ENCODE measurements around the gene DLX3.
A peak's percentile ranks its signal among the peaks of the same experiment; 100 is the strongest.

The DLX3 gene

DNA sequence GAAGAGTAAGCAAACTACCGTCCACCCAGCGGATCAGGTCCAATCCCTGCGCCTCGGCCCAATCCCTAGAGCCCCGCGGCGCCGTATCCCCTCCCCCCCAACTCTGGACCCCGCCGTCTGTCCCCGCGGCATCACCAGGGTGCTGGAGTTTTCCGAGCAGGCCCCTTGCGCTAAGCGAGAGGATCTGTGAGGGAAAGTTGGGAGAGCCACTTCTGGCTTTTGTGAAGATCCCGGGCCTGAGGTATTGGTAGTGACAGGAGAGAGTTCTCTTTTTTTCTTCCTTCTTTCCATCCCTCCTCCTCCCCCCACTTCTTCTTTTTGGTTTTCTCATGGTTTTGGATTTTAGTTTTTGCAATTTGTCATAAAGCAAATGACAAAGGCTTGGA, 29.5 kb downstream of the DLX3 start:
- H3K27me3 ChIP-seq (ENCODE audit: control insufficient read depth, insufficient read depth, low read length): peaks cover 60% of the 10 kb centered on the region

DNA sequence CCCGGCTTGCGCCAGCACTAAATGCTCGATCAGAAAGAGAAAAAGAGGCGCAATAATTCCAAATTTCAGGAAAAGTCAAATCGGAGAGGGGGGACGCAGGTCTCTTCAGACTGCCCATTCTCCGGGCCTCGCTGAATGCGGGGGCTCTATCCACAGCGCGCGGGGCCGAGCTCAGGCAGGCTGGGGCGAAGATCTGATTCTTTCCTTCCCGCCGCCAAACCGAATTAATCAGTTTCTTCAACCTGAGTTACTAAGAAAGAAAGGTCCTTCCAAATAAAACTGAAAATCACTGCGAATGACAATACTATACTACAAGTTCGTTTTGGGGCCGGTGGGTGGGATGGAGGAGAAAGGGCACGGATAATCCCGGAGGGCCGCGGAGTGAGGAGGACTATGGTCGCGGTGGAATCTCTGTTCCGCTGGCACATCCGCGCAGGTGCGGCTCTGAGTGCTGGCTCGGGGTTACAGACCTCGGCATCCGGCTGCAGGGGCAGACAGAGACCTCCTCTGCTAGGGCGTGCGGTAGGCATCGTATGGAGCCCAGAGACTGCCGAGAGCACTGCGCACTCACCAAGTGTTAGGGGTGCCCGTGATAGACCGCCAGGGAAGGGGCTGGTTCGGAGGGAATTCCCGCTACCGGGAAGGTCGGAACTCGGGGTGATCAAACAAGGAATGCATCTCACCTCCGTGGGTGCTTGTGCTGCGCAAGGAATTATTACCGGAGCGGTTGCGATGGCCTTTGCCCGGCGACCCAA, 30.1 kb downstream of the DLX3 start:
- H3K4me1 ChIP-seq (ENCODE audit: control insufficient read depth, insufficient read depth, low read length): no peaks in the 10 kb centered on the region
- no peak overlapping the region for H3K9ac ChIP-seq (ENCODE audit: low read length)
- H3K4me3 ChIP-seq (ENCODE audit: low read length): no peak overlapping the region
- H3K27ac ChIP-seq (ENCODE audit: low read depth, low read length): no peak overlapping the region
- H3K36me3 ChIP-seq (ENCODE audit: control insufficient read depth, insufficient read depth, low read length): no peaks in the 10 kb centered on the region
- peaks cover 54% of the 10 kb centered on the region for H3K27me3 ChIP-seq (ENCODE audit: control insufficient read depth, insufficient read depth, low read length)

More for the DNA sequence above, 29.5 kb downstream of the DLX3 start:
- Histone ChIP-seq H3K27ac (ENCODE audit: low read depth, low read length) (no peak overlapping the region), H3K36me3 (ENCODE audit: control insufficient read depth, insufficient read depth, low read length) (no peaks in the 10 kb centered on the region), H3K9ac (ENCODE audit: low read length) (no peak overlapping the region), H3K4me1 (ENCODE audit: control insufficient read depth, insufficient read depth, low read length) (no peaks in the 10 kb centered on the region), H3K4me3 (ENCODE audit: low read length) (no peak overlapping the region)

DNA sequence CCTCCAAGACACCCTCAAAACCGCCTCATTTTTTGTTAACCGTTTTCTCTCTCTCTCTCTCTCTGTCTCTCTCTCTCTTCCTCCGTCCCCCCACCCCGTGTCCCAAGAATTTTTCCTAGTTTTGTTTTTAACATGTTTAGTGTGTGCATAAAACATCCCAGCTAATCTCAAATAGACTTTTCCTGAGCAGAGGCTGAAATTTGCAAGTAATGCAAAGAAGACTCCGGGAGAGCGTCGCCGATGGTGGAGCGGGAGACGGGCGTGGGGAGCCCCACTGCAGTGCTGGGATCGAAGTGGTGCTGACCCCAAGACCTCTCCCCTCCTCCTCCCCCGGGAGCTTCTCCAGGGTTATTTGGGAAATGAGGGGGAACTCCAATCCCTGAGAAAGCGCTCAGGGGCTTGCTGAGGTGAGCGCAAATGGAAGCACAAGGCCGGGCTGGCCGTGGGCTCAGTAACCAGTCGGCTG, 30.7 kb downstream of the DLX3 start:
- Histone ChIP-seq H3K9ac (ENCODE audit: low read length) (no peak overlapping the region), H3K4me1 (ENCODE audit: control insufficient read depth, insufficient read depth, low read length) (no peaks in the 10 kb centered on the region), H3K4me3 (ENCODE audit: low read length) (peak overlapping the region; percentile 13), H3K36me3 (ENCODE audit: control insufficient read depth, insufficient read depth, low read length) (no peaks in the 10 kb centered on the region), H3K27ac (ENCODE audit: low read depth, low read length) (no peak overlapping the region), H3K27me3 (ENCODE audit: control insufficient read depth, insufficient read depth, low read length) (peaks cover 50% of the 10 kb centered on the region)

DNA sequence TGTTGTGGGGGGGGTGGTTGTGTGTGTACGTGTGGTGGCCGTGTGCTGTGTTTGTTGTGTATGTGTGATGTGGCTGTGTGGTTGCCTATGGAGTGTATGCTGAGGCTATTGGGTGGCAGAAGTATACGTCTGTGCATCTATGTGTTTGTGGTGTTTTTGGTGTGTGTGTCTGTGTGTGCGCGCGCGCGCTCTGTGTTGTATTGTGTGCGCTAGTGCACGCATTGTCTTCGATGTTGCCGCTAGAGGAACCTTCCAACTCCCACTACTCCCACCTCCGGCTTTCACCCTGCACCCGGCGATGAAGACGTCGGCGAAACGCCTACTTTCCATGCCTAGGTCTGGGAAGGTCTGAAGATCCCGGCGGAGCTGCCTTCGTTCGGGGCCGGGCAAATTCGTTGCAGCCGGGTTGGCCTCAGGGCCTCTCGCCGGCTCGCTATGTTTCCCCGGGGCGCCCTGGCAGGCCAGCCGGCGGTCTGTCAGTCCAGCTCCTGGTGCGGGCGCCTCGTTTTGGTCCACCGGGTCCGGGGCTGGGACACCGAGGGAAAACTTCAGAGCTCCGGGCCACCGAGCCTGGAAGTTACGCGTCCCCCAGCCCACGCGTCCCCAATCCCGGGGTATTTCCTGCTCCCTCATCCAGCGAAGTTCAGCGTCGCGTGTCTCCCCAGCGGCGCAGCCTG, 31.3 kb downstream of the DLX3 start:
- H3K4me1 ChIP-seq (ENCODE audit: control insufficient read depth, insufficient read depth, low read length): no peaks in the 10 kb centered on the region
- peaks cover 46% of the 10 kb centered on the region for H3K27me3 ChIP-seq (ENCODE audit: control insufficient read depth, insufficient read depth, low read length)
- no peak overlapping the region for H3K27ac ChIP-seq (ENCODE audit: low read depth, low read length)
- peak overlapping the region; percentile 13 for H3K4me3 ChIP-seq (ENCODE audit: low read length)
- no peak overlapping the region for H3K9ac ChIP-seq (ENCODE audit: low read length)
- no peaks in the 10 kb centered on the region for H3K36me3 ChIP-seq (ENCODE audit: control insufficient read depth, insufficient read depth, low read length)

DNA sequence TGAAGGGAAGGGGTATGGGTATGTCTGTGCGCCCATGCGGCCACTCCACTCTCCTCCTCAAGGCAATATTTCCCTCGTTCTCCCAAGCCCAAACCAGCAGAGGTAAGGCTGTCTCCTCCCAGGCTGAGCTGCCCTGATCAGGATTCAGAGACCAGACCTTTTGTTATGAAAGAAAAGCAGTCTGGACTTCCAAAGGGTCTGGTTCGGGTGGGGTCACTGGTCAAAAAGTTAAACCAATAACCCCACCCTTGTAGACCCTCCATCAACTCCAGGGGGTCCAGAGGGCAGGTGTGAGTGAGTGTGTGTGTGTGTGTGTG, 31.8 kb downstream of the DLX3 start:
- Histone ChIP-seq H3K9ac (ENCODE audit: low read length) (no peak overlapping the region), H3K27ac (ENCODE audit: low read depth, low read length) (no peak overlapping the region), H3K4me3 (ENCODE audit: low read length) (no peak overlapping the region), H3K4me1 (ENCODE audit: control insufficient read depth, insufficient read depth, low read length) (no peaks in the 10 kb centered on the region), H3K36me3 (ENCODE audit: control insufficient read depth, insufficient read depth, low read length) (no peaks in the 10 kb centered on the region), H3K27me3 (ENCODE audit: control insufficient read depth, insufficient read depth, low read length) (peaks cover 43% of the 10 kb centered on the region)

DNA sequence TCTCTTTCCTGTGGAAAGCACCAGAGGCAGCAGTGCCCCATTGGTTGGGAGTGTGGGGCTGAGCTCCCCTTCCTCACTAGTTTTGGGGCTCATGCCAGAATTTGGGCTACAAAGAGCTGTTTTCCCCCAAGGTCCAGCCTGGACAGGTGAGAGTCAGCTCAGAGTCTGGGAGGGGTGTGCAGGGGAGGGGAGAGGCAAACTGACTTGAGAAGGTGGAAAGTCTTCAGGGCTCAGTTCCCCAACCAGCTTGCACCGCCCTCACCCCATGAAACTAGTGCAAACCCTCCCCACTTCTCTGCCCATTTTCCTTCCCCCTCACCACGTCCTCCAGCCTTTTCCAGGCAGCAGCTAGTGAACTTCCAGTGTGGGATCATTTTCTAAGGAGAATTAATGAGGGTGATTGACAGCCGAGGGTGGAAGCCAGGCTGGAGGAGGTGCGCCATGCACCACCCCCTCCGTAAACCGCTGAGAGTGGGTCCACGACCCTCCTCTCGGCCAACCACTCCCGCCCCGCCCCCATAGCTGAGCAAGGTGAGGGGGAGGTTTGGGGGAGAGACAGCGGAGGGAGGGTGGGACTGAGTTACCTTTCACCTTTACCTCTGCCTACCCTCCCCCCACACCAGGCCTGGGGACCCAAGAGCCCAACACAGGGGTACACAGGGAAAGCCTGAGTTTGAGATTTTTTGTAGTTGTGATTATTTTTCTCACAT, 32.3 kb downstream of the DLX3 start:
- H3K9ac ChIP-seq (ENCODE audit: low read length): no peak overlapping the region
- no peaks in the 10 kb centered on the region for H3K36me3 ChIP-seq (ENCODE audit: control insufficient read depth, insufficient read depth, low read length)
- no peak overlapping the region for H3K27ac ChIP-seq (ENCODE audit: low read depth, low read length)
- H3K4me1 ChIP-seq (ENCODE audit: control insufficient read depth, insufficient read depth, low read length): no peaks in the 10 kb centered on the region
- H3K4me3 ChIP-seq (ENCODE audit: low read length): no peak overlapping the region
- H3K27me3 ChIP-seq (ENCODE audit: control insufficient read depth, insufficient read depth, low read length): peaks cover 39% of the 10 kb centered on the region

DNA sequence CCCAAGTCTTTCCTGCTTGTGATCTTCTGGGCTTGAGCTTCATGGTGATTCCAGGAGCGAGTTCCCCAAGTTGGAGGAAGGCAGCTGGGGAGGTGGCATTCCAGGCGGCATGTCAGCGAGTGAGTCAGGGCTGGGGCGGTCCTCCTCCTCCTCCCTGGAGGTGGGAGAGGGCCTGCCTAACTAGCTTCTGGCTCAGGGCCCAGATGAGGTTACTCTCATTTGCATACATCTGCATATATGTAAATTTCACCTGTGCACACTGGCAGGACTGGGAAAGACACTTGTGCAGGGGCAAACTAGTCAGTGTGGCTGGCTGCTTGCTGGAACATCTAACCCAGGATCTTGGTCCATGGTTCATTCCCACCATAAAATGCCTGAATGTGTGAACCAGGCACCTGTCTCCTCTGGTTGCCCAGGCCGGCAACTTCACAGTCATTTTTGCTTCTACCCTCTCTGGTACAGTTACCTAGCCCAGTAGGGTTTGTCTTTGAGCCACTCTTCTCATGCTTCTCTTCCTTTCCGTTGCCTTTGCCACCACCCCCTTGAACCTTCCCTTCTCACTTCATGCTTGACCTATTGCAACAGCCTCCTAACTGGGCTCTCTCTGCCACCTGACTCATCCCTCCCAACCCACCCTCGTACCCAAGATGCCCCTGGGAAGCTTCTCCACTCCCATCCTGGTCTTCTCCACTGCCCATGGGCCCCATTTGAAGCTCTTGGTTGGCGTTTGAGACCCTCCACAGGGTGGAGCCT, 35.7 kb downstream of the DLX3 start:
- Histone ChIP-seq H3K27me3 (ENCODE audit: control insufficient read depth, insufficient read depth, low read length) (peaks cover 20% of the 10 kb centered on the region), H3K36me3 (ENCODE audit: control insufficient read depth, insufficient read depth, low read length) (no peaks in the 10 kb centered on the region), H3K9ac (ENCODE audit: low read length) (no peak overlapping the region), H3K27ac (ENCODE audit: low read depth, low read length) (no peak overlapping the region), H3K4me1 (ENCODE audit: control insufficient read depth, insufficient read depth, low read length) (no peaks in the 10 kb centered on the region), H3K4me3 (ENCODE audit: low read length) (no peak overlapping the region)

DNA sequence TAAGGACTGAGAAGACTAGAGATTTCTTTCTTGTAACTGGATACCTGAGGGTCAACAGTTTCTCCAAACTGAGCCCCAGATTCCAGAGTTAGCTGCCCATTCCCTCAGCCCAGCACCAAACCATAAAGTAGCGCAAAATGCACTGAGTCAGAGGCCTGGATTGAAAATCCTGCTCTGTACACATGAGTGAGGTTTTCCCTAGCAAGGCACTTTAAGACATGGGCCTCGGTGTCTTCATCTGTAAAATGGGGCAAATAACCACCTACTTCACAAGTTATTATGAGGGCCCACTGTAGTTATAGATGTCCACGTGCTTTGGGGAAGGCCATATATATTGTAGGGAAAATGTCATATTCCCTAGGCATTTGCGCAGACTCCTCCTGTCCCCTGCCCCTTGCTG, 36.3 kb downstream of the DLX3 start:
- no peaks in the 10 kb centered on the region for H3K36me3 ChIP-seq (ENCODE audit: control insufficient read depth, insufficient read depth, low read length)
- H3K27ac ChIP-seq (ENCODE audit: low read depth, low read length): no peak overlapping the region
- no peak overlapping the region for H3K9ac ChIP-seq (ENCODE audit: low read length)
- no peaks in the 10 kb centered on the region for H3K4me1 ChIP-seq (ENCODE audit: control insufficient read depth, insufficient read depth, low read length)
- H3K4me3 ChIP-seq (ENCODE audit: low read length): no peak overlapping the region
- H3K27me3 ChIP-seq (ENCODE audit: control insufficient read depth, insufficient read depth, low read length): peaks cover 15% of the 10 kb centered on the region

DNA sequence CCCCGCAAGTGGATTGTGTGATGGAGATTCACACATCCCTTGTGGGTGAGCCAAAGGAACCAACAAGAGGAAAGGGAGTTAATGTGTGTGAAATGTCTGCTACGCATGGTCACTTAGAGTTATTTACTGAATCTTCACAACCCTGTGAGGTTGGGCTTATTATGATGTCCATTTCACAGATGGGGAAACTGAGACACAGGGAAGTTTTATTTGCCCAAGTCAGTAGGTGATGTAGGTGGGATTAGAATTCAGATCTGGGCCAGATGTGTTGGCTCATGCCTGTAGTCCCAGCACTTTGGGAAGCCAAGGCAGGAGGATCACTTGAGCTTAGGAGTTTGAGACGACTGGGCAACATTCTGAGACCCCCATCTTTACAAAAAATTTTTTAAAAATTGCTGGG, 37.7 kb downstream of the DLX3 start:
- H3K36me3 ChIP-seq (ENCODE audit: control insufficient read depth, insufficient read depth, low read length): no peaks in the 10 kb centered on the region

DNA sequence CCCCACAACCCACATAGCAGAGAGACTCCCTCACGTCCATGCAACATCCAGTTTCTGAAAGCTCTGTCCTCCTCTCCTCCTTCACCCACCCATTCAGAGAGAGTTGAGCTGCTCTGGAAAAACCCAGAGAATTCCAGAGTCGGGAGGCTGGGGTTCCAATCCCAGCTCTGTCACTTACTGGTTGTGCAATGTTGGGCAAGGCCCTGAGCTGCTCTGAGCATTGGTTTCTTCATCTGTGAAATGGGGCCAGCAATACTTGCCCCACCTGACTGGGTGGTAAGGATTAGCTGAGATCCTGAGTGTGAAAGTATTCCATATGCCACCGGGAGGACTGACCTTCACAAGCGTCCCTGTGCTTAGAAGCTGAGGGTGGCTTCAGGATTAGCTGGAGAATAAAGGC, 38.2 kb downstream of the DLX3 start:
- H3K27me3 ChIP-seq (ENCODE audit: control insufficient read depth, insufficient read depth, low read length): peaks cover 5% of the 10 kb centered on the region
- no peak overlapping the region for H3K9ac ChIP-seq (ENCODE audit: low read length)
- no peaks in the 10 kb centered on the region for H3K4me1 ChIP-seq (ENCODE audit: control insufficient read depth, insufficient read depth, low read length)
- no peak overlapping the region for H3K27ac ChIP-seq (ENCODE audit: low read depth, low read length)
- no peak overlapping the region for H3K4me3 ChIP-seq (ENCODE audit: low read length)
- H3K36me3 ChIP-seq (ENCODE audit: control insufficient read depth, insufficient read depth, low read length): no peaks in the 10 kb centered on the region

More for the DNA sequence above, 37.7 kb downstream of the DLX3 start:
- Histone ChIP-seq H3K9ac (ENCODE audit: low read length) (no peak overlapping the region), H3K4me1 (ENCODE audit: control insufficient read depth, insufficient read depth, low read length) (no peaks in the 10 kb centered on the region), H3K27ac (ENCODE audit: low read depth, low read length) (no peak overlapping the region), H3K4me3 (ENCODE audit: low read length) (no peak overlapping the region), H3K27me3 (ENCODE audit: control insufficient read depth, insufficient read depth, low read length) (peaks cover 2% of the 10 kb centered on the region)

DNA sequence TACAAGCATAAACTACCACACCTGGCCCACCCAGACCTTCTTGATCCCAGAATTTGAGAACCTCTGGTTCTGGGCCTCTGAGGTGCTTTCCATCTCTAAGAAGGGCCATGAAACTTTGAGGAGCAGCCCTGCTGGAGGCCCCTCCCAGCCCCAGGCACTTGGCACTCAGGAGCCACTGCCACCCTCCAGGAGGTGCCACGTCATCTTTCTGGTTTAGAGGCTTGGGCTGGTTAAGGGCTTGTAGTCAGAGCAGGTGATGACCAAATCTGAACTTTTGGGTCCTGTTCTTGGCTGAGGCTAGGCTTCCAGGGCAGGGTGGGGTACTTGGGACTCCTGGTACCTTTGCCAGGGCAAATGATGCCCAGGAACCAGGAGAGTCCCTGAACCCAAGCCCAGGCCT, 39.9 kb downstream of the DLX3 start:
- Histone ChIP-seq H3K27ac (ENCODE audit: low read depth, low read length) (no peak overlapping the region), H3K4me3 (ENCODE audit: low read length) (no peak overlapping the region), H3K27me3 (ENCODE audit: control insufficient read depth, insufficient read depth, low read length) (peaks cover 11% of the 10 kb centered on the region), H3K9ac (ENCODE audit: low read length) (no peak overlapping the region), H3K36me3 (ENCODE audit: control insufficient read depth, insufficient read depth, low read length) (no peaks in the 10 kb centered on the region), H3K4me1 (ENCODE audit: control insufficient read depth, insufficient read depth, low read length) (no peaks in the 10 kb centered on the region)

DNA sequence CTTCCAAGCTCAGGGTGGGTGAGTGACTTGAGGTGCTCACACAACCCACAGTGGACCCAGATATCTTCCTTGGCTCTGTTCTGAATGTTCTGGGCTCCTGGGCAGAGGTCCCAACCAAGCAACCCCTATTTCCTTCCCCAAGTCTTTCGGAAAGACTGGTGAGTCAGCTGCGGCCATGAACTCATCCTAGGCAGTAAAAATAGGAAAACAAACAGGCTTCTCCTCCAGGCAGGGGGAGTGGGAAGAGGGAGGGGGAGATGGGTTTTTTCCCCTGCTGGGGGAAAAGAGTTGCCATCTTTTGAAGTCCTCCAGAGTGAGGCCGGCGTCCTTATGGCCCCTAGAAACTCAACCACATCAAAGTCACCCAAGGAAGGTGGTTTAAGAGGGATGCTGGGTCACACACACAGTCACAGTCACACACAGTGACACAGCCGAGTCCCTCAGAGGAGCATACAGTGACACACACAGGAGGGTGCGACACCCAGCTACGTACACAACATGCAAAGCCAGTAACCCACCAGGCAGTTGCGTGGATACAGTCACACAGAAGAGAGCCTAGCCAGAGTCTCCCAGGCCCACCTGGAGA, 42.0 kb downstream of the DLX3 start:
- Histone ChIP-seq H3K36me3 (ENCODE audit: control insufficient read depth, insufficient read depth, low read length) (no peaks in the 10 kb centered on the region), H3K9ac (ENCODE audit: low read length) (no peak overlapping the region), H3K4me3 (ENCODE audit: low read length) (no peak overlapping the region), H3K27ac (ENCODE audit: low read depth, low read length) (no peak overlapping the region), H3K27me3 (ENCODE audit: control insufficient read depth, insufficient read depth, low read length) (peaks cover 20% of the 10 kb centered on the region), H3K4me1 (ENCODE audit: control insufficient read depth, insufficient read depth, low read length) (no peaks in the 10 kb centered on the region)
